HG03060 (cell line): Measurements from ENCODE around the gene QRSL1.
"Not testable (repeated sequence)": the region's sequence is repeated elsewhere in the genome, so short reads cannot be mapped to it uniquely, and the experiment has no call there.

ENCODE experiments used
- ATAC-seq: cut with Tn5 transposase; IDR thresholded peaks from one replicate; pipeline ENCODE4 v1.9.1; 2021; ENCODE audit warnings: low read depth, moderate number of reproducible peaks; ENCODE audit not compliant: unreplicated experiment

QRSL1 gene

GRCh38 chr6:106629103-106629858 is at the start of gene QRSL1, which contains the start of gene RTN4IP1:
Gene QRSL1 (plus strand): TSS chr6:106629578. CDS start chr6:106629682, 104 bp downstream.
Gene RTN4IP1 (minus strand): TSS chr6:106629498. CDS start chr6:106629021, 477 bp downstream.
- ATAC-seq = peak; percentile 70

- ATAC-seq = no peak
These were observed 47.9 kb upstream of the QRSL1 start for GRCh38 chr6:106581468-106581867.

GRCh38 chr6:106586815-106587415 is 42.5 kb upstream of the QRSL1 start:
- no peak for ATAC-seq

GRCh38 chr6:106588937-106589336 is 40.4 kb upstream of the QRSL1 start:
- ATAC-seq = not testable (repeated sequence)

DNA sequence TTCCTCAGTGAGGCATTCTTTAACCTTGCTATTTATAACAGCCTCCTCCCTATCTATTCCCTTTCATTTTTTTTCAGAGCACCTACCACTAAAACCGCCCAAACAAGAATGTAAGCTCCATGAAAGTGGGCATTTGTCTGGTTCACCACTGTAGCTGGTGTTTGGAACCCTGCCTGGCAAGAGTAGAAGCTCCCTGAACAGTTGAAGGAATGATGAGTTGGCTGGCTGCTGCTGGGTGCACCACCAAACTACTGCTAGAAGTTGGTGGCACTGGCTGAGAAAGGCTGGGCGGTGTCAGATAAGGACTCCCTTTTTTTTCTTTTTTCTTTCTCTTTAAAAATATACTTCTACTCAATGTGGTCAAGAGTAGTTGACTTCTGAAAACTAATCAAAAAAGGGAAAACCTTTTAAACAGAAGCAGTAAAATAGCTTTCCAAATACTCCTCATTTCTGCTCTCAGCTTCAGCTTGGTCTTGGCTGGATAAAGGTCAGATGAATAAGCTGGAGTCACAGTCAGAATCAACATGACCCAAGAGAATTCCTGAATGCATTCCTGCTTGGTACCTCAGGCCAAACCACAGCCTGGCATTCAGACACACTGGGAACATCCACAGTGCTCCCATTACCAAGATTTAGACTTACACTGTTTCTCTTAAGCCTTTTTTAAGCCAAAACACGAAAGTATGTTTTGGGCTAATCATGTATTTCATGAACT is 38.1 kb upstream of the QRSL1 start:
- no peak for ATAC-seq

DNA sequence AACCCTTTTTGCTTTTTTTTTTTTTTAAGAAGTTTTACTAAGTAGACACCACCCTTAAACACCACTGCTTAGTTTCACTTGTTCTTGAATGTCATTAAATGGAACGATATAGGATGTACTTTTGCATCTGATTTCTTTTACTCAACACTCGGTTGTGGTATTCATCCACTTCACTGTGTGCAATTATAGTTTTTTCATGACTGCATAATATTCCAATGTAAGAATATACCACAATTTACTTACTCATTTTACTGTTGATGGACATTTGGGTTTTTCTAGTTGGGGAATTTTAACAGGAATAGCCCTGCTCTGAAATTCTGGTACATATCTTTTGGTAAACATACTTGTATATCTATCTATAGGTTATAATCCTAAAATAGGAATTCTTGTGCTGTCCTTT is 29.9 kb upstream of the QRSL1 start:
- ATAC-seq = no peak

GRCh38 chr6:106600329-106600728 is 29.0 kb upstream of the QRSL1 start:
- ATAC-seq = no peak

DNA sequence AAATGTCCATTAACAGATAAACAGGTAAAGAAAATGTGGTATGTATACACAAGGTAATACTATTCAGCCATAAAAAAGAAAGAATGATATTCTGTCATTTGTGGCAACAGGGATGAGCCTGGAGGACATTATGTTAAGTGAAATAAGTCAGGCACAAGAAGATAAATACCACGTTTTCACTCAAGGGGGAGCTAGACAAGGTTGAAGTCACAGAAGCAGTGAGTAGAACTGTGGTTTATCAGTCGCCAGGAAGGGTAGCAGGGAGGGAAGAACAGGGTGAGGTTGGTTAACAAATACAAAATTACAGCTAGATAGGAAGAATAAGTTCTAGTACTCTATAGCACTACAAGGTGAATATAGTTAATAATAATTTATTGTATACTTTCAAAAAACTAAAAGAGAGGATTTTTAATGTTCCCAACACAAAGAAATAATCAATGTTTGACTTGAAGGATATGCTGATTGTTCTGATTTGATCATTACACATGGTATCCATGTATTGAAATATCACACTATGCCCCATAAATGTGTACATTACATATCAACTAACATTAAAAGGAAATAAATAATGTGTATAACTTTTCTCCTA is 21.2 kb upstream of the QRSL1 start:
- ATAC-seq = no peak

DNA sequence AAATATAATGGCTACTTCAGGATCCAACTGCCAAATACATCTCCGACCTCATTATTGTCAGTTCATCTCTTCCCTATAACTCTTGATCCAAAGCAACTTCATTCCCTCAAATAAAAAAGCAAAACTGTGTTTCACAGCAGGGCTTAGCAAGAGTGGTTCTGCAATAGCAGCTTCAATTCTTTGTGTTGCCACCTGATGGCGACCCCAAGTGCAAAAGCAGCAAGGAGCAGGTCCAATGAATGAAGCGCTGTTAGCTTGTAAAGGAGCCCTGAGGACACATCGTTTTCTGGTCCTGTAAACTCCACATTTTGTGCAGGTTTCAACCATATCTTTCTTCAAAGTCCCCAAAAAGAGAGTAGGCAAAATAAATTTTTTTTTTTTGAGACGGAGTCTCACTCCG is 19.7 kb upstream of the QRSL1 start:
- no peak for ATAC-seq

GRCh38 chr6:106611030-106611429 is 18.3 kb upstream of the QRSL1 start:
- ATAC-seq = no peak

GRCh38 chr6:106612671-106613416 is 16.5 kb upstream of the QRSL1 start:
- no peak for ATAC-seq

GRCh38 chr6:106613590-106613989 is 15.8 kb upstream of the QRSL1 start:
- ATAC-seq = no peak

DNA sequence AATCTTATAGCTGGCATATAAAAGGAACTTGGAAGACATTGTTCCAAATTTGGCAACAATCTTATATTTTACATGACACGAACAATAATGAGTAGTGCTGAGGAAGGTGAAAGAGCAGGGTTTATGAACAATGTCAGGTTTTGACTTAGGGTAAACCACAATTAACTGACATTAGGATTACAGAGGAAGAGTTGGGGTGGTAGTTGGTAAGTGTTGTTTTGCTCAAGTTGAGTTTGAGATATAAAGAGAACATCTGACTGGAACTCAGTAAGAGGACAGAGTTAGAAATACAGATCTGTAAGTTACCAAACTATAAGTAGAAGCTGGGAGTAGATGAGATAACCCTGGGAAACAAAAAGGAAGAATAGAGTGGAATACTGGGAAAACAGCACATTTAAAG is 15.2 kb upstream of the QRSL1 start:
- ATAC-seq = no peak

- no peak for ATAC-seq
These were observed 14.7 kb upstream of the QRSL1 start for GRCh38 chr6:106614592-106615257.

DNA sequence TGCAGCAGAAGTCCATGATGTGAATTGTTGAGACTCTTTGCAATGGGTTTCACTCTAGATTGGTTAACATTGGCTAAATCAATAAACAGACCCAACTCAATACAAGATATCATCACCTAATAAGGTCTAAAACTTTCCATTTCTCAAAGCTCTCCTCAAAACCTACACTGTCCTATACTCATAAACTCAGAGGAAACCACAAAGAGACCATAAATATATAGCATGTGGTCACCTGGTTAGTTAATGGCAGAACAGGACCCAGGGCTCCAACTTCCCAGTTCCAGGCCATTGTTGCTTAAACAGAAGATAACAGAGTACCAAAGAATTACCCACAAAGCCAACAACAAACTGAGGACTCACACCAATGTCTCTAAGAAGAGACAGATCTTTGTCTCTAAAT is 12.1 kb upstream of the QRSL1 start:
- ATAC-seq = peak; percentile 62

GRCh38 chr6:106617857-106618256 is 11.5 kb upstream of the QRSL1 start:
- ATAC-seq = no peak

DNA sequence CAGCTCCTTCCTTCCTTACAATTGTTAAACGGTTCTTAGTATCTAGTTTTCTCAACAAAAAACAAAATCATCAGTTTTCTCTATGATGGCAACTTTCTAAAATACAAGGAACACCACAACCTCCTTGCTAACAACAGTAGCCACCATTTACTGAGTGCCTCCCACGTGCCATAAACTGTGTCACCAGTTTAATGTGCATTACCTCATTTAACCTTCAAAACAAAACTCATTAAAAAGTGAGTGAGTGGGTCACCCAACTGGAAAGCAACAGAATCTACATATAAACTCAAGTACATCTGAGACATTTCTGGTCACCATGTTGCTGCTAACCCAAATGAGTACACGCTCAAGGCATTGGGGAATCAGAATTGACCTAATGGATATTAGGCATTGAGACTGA is 11.1 kb upstream of the QRSL1 start:
- no peak for ATAC-seq

- ATAC-seq = no peak
These were observed 10.2 kb upstream of the QRSL1 start for GRCh38 chr6:106619223-106619622.

DNA sequence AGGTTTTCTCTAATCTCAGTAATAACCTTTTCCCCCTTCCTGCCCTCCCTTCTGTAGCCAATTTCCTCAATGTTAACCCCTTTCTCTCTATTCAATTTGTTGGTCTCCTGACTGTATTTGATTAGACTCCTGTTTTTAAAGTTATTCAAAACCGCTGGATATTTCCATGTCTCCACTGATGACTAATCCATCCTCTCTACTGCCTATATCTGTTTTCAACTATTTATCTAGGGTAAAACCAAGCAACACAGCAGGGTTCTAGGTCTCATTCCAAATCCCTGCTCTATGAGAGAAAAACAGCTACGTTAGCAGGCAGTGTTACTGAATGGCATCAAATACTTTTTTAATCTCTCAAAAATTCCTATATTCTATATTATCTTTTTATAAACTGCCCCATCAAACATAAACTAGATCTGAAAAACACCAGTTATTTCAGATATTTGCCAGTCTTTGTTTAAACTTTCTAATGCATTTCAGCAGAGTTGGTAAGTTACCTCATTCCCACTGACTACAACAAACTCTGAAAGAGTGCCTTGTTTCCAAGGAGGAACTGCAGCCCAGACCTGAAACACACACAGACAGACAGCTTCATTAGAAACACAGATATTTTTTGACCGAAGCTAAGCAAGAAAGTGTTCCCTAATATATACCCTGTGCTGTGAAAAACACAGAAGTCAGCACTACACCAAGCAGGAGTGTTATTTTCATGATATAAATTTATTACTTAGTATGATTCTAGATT is 8.3 kb upstream of the QRSL1 start:
- no peak for ATAC-seq
